ENCODE data around the gene RFC1. TPM values are rescaled to one million over a fixed set of nuclear protein-coding genes. Genes with fewer than 3 reads are reported as not detected.
A peak's percentile ranks its signal among the peaks of the same experiment; 100 is the strongest.

RFC1 gene
- total and polyA plus RNA-seq, 2 donors (not counting 1 experiment from before 2014, with no cell fraction given) = 31.3 to 44.4 TPM

- peak in 1 of 2 donors; percentile 75 for DNase-seq (ENCODE audit: low read depth in 2 of 2)
- no peaks in the 10 kb centered on the region for H3K79me2 ChIP-seq (ENCODE audit: control insufficient read depth, insufficient read depth, low read length)
- no peak overlapping the region for H2AFZ ChIP-seq (ENCODE audit: low read length)
Observed at GRCh38 chr4:39256436-39256835, 109.7 kb downstream of the RFC1 start.

GRCh38 chr4:39255871-39256270, 110.3 kb downstream of the RFC1 start:
- Histone ChIP-seq H3K9ac (ENCODE audit: insufficient read depth, low read length) (no peak overlapping the region), H3K27me3 (ENCODE audit: control insufficient read depth, insufficient read depth, low read length) (no peaks in the 10 kb centered on the region), H3K9me3 (ENCODE audit: control insufficient read depth, insufficient read depth, low read depth, low read length) (no peaks in the 10 kb centered on the region), H3K4me1 (ENCODE audit: control insufficient read depth, extremely low read depth, insufficient read depth, low read length) (no peaks in the 10 kb centered on the region), H4K20me1 (ENCODE audit: control insufficient read depth, extremely low read depth, insufficient read depth, low read length) (no peaks in the 10 kb centered on the region), H3K79me2 (ENCODE audit: control insufficient read depth, insufficient read depth, low read length) (no peaks in the 10 kb centered on the region), H2AFZ (ENCODE audit: low read length) (no peak overlapping the region), H3K4me2 (ENCODE audit: extremely low read depth, insufficient read depth, low read length) (no peak overlapping the region), H3K27ac (ENCODE audit: insufficient read depth, low read length) (no peak overlapping the region), H3K36me3 (ENCODE audit: control insufficient read depth, insufficient read depth, low read length) (no peaks in the 10 kb centered on the region), H3K4me3 (replicated peaks in 1 of 4; ENCODE audit: control extremely low read depth in 1 of 4, insufficient read depth in 1 of 4, low read depth in 3 of 4, low read length in 4 of 4) (no peak overlapping the region)
- TF ChIP-seq, protein P1, sequence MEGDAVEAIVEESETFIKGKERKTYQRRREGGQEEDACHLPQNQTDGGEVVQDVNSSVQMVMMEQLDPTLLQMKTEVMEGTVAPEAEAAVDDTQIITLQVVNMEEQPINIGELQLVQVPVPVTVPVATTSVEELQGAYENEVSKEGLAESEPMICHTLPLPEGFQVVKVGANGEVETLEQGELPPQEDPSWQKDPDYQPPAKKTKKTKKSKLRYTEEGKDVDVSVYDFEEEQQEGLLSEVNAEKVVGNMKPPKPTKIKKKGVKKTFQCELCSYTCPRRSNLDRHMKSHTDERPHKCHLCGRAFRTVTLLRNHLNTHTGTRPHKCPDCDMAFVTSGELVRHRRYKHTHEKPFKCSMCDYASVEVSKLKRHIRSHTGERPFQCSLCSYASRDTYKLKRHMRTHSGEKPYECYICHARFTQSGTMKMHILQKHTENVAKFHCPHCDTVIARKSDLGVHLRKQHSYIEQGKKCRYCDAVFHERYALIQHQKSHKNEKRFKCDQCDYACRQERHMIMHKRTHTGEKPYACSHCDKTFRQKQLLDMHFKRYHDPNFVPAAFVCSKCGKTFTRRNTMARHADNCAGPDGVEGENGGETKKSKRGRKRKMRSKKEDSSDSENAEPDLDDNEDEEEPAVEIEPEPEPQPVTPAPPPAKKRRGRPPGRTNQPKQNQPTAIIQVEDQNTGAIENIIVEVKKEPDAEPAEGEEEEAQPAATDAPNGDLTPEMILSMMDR (conservative IDR thresholded peaks at IDR 0.05 in 1 of 2, IDR thresholded peaks at IDR 0.05 in 1 of 2; ENCODE audit: low read depth in 1 of 2, low read length in 2 of 2) = no peak
- TF ChIP-seq EZH2 (IDR thresholded peaks at IDR 0.05; ENCODE audit: low read length, missing control alignments) = no peak
- peak in 1 of 2 donors; percentile 42 for DNase-seq (ENCODE audit: low read depth in 2 of 2)

More at GRCh38 chr4:39256436-39256835, 109.7 kb downstream of the RFC1 start:
- no peaks in the 10 kb centered on the region for H3K27me3 ChIP-seq (ENCODE audit: control insufficient read depth, insufficient read depth, low read length)
- no peak for TF ChIP-seq EZH2 (IDR thresholded peaks at IDR 0.05; ENCODE audit: low read length, missing control alignments)
- TF ChIP-seq, protein P1 (conservative IDR thresholded peaks at IDR 0.05 in 1 of 2, IDR thresholded peaks at IDR 0.05 in 1 of 2; ENCODE audit: low read depth in 1 of 2, low read length in 2 of 2) = no peak
- H3K4me2 ChIP-seq (ENCODE audit: extremely low read depth, insufficient read depth, low read length) = no peak overlapping the region
- no peak overlapping the region for H3K9ac ChIP-seq (ENCODE audit: insufficient read depth, low read length)
- no peaks in the 10 kb centered on the region for H3K36me3 ChIP-seq (ENCODE audit: control insufficient read depth, insufficient read depth, low read length)
- no peak overlapping the region for H3K27ac ChIP-seq (ENCODE audit: insufficient read depth, low read length)
- no peaks in the 10 kb centered on the region for H3K9me3 ChIP-seq (ENCODE audit: control insufficient read depth, insufficient read depth, low read depth, low read length)
- H3K4me3 ChIP-seq (replicated peaks in 1 of 4; ENCODE audit: control extremely low read depth in 1 of 4, insufficient read depth in 1 of 4, low read depth in 3 of 4, low read length in 4 of 4) = no peak overlapping the region
- H3K4me1 ChIP-seq (ENCODE audit: control insufficient read depth, extremely low read depth, insufficient read depth, low read length) = no peaks in the 10 kb centered on the region
- H4K20me1 ChIP-seq (ENCODE audit: control insufficient read depth, extremely low read depth, insufficient read depth, low read length) = no peaks in the 10 kb centered on the region

- Histone ChIP-seq H3K79me2 (ENCODE audit: control insufficient read depth, insufficient read depth, low read length) (no peaks in the 10 kb centered on the region), H3K9ac (ENCODE audit: insufficient read depth, low read length) (no peak overlapping the region), H3K36me3 (ENCODE audit: control insufficient read depth, insufficient read depth, low read length) (no peaks in the 10 kb centered on the region), H3K27ac (ENCODE audit: insufficient read depth, low read length) (no peak overlapping the region), H3K27me3 (ENCODE audit: control insufficient read depth, insufficient read depth, low read length) (no peaks in the 10 kb centered on the region), H3K4me3 (replicated peaks in 1 of 4; ENCODE audit: control extremely low read depth in 1 of 4, insufficient read depth in 1 of 4, low read depth in 3 of 4, low read length in 4 of 4) (no peak overlapping the region), H3K9me3 (ENCODE audit: control insufficient read depth, insufficient read depth, low read depth, low read length) (no peaks in the 10 kb centered on the region), H2AFZ (ENCODE audit: low read length) (no peak overlapping the region), H3K4me2 (ENCODE audit: extremely low read depth, insufficient read depth, low read length) (no peak overlapping the region), H3K4me1 (ENCODE audit: control insufficient read depth, extremely low read depth, insufficient read depth, low read length) (no peaks in the 10 kb centered on the region), H4K20me1 (ENCODE audit: control insufficient read depth, extremely low read depth, insufficient read depth, low read length) (no peaks in the 10 kb centered on the region)
- peak; percentile 6 to 85 for DNase-seq (ENCODE audit: low read depth in 2 of 2)
- TF ChIP-seq EZH2 (IDR thresholded peaks at IDR 0.05; ENCODE audit: low read length, missing control alignments) = no peak
- TF ChIP-seq, protein P1 (conservative IDR thresholded peaks at IDR 0.05 in 1 of 2, IDR thresholded peaks at IDR 0.05 in 1 of 2; ENCODE audit: low read depth in 1 of 2, low read length in 2 of 2) = peak in 1 of 2 donors; percentile 7
Observed at GRCh38 chr4:39255266-39255665, 110.9 kb downstream of the RFC1 start.

All from fibroblast of lung (primary cell).